ENCODE data around the gene ZFP36L2. TPM values are rescaled to one million over a fixed set of nuclear protein-coding genes. Genes with fewer than 3 reads are reported as not detected.

ZFP36L2 gene
- total RNA-seq, 4 donors from 2014 or later = 50.9 to 83.2 (median 73.4) TPM

GRCh38 chr2:43199492-43200488 lies 26.6 kb downstream of the ZFP36L2 start:
- ATAC-seq = no peak
- H3K27ac ChIP-seq = no peak overlapping the region
- TF ChIP-seq EP300 (IDR thresholded peaks at IDR 0.05) (no peak), POLR2A (IDR thresholded peaks at IDR 0.05) (no peak), CTCF (IDR thresholded peaks at IDR 0.05) (no peak), POLR2AphosphoS5 (IDR thresholded peaks at IDR 0.05) (no peak)
- no peaks in the 10 kb centered on the region for H3K27me3 ChIP-seq
- 73 to 96% methylated on average over 5 of the region's 16 CpGs for WGBS, 2 donors (ENCODE audit: low coverage in 1 of 2)
- H3K36me3 ChIP-seq = no peaks in the 10 kb centered on the region
- H3K4me1 ChIP-seq = no peaks in the 10 kb centered on the region
- no peaks in the 10 kb centered on the region for H3K9me3 ChIP-seq
- no peak overlapping the region for H3K4me3 ChIP-seq

GRCh38 chr2:43198263-43198662 lies 28.1 kb downstream of the ZFP36L2 start:
- Histone ChIP-seq H3K36me3 (no peaks in the 10 kb centered on the region), H3K4me1 (no peaks in the 10 kb centered on the region), H3K4me3 (no peak overlapping the region), H3K27ac (no peak overlapping the region), H3K9me3 (no peaks in the 10 kb centered on the region), H3K27me3 (no peaks in the 10 kb centered on the region)
- no peak for ATAC-seq
- 94 to 100% methylated on average over 2 to 3 of the region's 6 CpGs for WGBS, 2 donors (ENCODE audit: low coverage in 1 of 2)
- TF ChIP-seq CTCF (IDR thresholded peaks at IDR 0.05) (no peak), POLR2AphosphoS5 (IDR thresholded peaks at IDR 0.05) (no peak), EP300 (IDR thresholded peaks at IDR 0.05) (no peak), POLR2A (IDR thresholded peaks at IDR 0.05) (no peak)

GRCh38 chr2:43197588-43197896 lies 28.9 kb downstream of the ZFP36L2 start:
- WGBS, 2 donors (ENCODE audit: low coverage in 1 of 2) = 97 to 100% methylated on average over 1 to 4 of the region's 5 CpGs

GRCh38 chr2:43196768-43197587 lies 29.4 kb downstream of the ZFP36L2 start:
- 79 to 88% methylated on average over 8 to 10 of the region's 12 CpGs for WGBS, 2 donors (ENCODE audit: low coverage in 1 of 2)
- no peak overlapping the region for H3K4me3 ChIP-seq
- H3K27ac ChIP-seq = no peak overlapping the region
- TF ChIP-seq EP300 (IDR thresholded peaks at IDR 0.05) = no peak
- TF ChIP-seq CTCF (IDR thresholded peaks at IDR 0.05) = no peak
- no peaks in the 10 kb centered on the region for H3K4me1 ChIP-seq
- no peaks in the 10 kb centered on the region for H3K9me3 ChIP-seq
- H3K27me3 ChIP-seq = no peaks in the 10 kb centered on the region
- ATAC-seq = peak; percentile 20
- H3K36me3 ChIP-seq = no peaks in the 10 kb centered on the region

More at GRCh38 chr2:43197588-43197896, 28.9 kb downstream of the ZFP36L2 start:
- no peaks in the 10 kb centered on the region for H3K27me3 ChIP-seq
- no peaks in the 10 kb centered on the region for H3K36me3 ChIP-seq
- H3K9me3 ChIP-seq = no peaks in the 10 kb centered on the region
- H3K4me1 ChIP-seq = no peaks in the 10 kb centered on the region
- H3K27ac ChIP-seq = no peak overlapping the region
- no peak for ATAC-seq
- no peak overlapping the region for H3K4me3 ChIP-seq
- TF ChIP-seq EP300 (IDR thresholded peaks at IDR 0.05) (no peak), CTCF (IDR thresholded peaks at IDR 0.05) (no peak), POLR2AphosphoS5 (IDR thresholded peaks at IDR 0.05) (no peak), POLR2A (IDR thresholded peaks at IDR 0.05) (no peak)

All from gastroesophageal sphincter (tissue), 4 donors.